ENCODE data around the gene AMOTL2.

DNA sequence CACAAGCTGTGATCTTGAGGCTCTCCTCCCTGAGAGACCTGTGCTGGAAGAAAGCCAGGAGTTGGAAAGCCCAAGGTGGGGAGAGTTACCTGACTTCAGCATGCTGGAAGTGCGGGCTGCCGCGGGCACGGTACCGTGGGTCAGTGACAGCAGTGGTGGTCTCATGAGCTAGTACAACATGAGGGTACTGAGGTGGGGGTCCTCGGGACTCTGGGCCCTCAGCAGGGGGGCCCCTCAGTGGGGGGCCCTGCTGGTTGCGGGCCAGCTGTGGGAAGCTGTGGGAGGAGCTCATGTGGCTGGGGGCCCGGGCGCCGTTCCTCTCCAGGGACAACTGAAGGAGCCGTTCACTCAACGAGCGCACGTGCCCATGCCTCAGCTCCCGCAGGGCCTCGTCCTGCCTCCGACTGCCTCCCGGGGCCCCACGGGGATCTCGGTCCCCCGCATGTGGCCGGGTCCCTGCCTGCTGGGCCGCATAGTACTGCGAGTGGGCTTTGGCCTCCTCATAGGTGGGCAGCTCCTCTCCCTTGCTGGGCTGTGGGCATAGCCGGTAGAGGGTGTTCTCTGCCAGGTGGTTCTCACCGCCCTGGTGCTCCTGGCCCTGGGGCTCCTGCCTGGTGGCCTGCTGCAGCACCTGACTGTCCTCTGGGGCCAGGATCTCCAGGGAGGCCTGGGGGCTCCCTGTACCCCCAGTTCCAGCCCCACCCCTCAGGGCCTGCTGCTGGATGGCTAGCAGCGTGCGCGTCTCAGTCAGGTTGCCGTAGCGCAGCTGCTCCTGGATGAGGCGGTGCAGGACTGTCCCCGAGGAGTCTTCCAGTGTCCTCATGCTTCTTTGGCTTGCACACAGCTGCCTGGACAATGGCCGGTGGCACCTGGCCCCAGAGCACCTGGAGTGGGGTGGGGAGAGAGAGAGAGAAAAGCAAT is 3.4 kb downstream of the AMOTL2 start:
- no peak for TF ChIP-seq POLR2A (conservative IDR thresholded peaks at IDR 0.05)
- no peak for TF ChIP-seq TFAP4 (CRISPR knock-in tag; IDR thresholded peaks at IDR 0.05; ENCODE audit: borderline replicate concordance)
- TF ChIP-seq, protein P1, sequence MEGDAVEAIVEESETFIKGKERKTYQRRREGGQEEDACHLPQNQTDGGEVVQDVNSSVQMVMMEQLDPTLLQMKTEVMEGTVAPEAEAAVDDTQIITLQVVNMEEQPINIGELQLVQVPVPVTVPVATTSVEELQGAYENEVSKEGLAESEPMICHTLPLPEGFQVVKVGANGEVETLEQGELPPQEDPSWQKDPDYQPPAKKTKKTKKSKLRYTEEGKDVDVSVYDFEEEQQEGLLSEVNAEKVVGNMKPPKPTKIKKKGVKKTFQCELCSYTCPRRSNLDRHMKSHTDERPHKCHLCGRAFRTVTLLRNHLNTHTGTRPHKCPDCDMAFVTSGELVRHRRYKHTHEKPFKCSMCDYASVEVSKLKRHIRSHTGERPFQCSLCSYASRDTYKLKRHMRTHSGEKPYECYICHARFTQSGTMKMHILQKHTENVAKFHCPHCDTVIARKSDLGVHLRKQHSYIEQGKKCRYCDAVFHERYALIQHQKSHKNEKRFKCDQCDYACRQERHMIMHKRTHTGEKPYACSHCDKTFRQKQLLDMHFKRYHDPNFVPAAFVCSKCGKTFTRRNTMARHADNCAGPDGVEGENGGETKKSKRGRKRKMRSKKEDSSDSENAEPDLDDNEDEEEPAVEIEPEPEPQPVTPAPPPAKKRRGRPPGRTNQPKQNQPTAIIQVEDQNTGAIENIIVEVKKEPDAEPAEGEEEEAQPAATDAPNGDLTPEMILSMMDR (IDR thresholded peaks at IDR 0.05 in 2 of 3, conservative IDR thresholded peaks at IDR 0.05 in 1 of 3; ENCODE audit: insufficient read depth in 2 of 3, low read depth in 1 of 3, low read length in 3 of 3), result no peak
- TF ChIP-seq, protein P2, sequence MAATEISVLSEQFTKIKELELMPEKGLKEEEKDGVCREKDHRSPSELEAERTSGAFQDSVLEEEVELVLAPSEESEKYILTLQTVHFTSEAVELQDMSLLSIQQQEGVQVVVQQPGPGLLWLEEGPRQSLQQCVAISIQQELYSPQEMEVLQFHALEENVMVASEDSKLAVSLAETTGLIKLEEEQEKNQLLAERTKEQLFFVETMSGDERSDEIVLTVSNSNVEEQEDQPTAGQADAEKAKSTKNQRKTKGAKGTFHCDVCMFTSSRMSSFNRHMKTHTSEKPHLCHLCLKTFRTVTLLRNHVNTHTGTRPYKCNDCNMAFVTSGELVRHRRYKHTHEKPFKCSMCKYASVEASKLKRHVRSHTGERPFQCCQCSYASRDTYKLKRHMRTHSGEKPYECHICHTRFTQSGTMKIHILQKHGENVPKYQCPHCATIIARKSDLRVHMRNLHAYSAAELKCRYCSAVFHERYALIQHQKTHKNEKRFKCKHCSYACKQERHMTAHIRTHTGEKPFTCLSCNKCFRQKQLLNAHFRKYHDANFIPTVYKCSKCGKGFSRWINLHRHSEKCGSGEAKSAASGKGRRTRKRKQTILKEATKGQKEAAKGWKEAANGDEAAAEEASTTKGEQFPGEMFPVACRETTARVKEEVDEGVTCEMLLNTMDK (IDR thresholded peaks at IDR 0.05; ENCODE audit: borderline replicate concordance, insufficient read depth, low read depth, low read length, poor library complexity, severe bottlenecking), result no peak
- TF ChIP-seq ZNF224 (CRISPR knock-in tag; IDR thresholded peaks at IDR 0.05), result no peak
- TF ChIP-seq, protein P3, sequence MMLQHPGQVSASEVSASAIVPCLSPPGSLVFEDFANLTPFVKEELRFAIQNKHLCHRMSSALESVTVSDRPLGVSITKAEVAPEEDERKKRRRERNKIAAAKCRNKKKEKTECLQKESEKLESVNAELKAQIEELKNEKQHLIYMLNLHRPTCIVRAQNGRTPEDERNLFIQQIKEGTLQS (IDR thresholded peaks at IDR 0.05), result no peak
- TF ChIP-seq, protein P3 (CRISPR knock-in tag; conservative IDR thresholded peaks at IDR 0.05), result no peak
- TF ChIP-seq NR2C2 (CRISPR knock-in tag; IDR thresholded peaks at IDR 0.05), result no peak
- no peak for TF ChIP-seq NR2C2 (tag; IDR thresholded peaks at IDR 0.05)
- TF ChIP-seq ZNF354B (CRISPR knock-in tag; IDR thresholded peaks at IDR 0.05), result no peak
- TF ChIP-seq MXI1 (IDR thresholded peaks at IDR 0.05; ENCODE audit: low read depth, low read length), result no peak

Data from K562 (cell line).